Stimulated activated CD8-positive, alpha-beta memory T cell treated with anti-CD3 and anti-CD28 coated beads, Interleukin-7, amount 100 ng/mL, for 4 hours (primary cell): ENCODE results near the gene MAJIN.

ENCODE experiments used
- DNase-seq, 2 donors: peaks; one replicate each; pipeline ENCODE4 v3.0.0-alpha.2; 2020; ENCODE audit warnings: low read depth in 2 of 2

Gene MAJIN

DNA sequence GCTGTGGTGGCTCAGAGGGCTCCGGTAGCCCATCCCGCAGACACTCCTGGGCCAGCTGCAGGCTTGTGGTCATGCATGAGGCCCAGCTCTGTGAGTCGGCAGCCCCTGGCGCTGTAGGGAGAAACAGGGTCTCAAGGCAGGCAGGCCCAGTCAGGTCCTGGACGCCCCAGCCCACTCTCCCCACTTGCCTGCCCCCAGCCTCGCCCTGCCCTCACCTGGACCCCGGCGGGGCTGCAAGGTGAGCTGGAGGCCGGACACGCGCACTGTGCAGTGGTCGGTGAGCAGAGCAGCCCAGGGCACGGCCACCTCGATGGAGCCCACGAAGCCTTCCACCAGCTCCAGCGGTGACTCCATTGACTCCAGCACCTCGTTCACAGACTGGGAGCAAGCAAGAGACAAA is 57.8 kb downstream of the MAJIN start:
- DNase-seq = no peak

DNA sequence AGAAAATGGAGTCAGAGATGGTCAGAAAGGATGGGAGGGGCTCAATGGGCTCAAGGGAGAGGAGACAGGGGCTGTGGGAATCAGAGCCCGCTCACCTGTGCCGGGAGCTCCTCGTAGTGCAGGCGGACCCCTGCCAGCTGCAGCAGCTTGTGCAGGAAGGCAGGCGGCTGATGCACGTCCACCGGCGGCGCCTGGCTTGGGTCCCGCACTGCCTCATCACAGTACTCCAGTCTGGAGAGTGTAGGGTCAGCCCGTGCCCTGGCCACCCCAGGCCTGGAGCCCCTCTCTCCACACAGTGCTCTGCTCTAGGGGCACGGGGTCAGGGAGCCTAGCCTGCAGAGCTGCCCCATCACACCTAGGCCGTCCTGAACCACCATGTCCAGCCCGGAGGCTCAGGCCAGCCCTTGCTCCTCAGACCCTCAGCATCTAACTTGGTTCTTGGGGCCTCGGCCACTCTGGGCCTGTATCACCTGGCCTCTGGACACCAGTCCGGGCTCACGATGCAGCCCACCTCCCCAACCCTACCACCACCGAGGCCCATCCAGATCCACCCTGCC is 58.7 kb downstream of the MAJIN start:
- DNase-seq = no peak

DNA sequence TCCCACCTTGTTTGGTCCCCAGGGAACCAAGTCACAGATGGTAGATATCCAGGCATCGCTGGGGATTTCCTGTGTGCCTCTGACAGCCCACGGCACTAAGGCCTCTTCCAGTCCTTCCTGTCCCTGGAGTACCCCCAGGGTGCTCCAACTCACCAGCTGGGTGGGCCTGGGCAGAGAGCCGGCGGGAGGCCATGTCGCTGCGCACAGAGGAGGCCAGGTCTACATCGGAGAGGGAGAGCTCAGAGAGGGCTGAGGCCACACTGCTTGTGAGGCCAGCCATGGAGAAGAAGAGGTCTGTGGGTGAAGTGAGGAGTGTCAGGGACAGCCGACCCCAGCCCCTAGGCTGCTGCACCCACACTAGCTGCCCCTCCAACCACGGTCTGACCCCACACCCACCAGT is 60.2 kb downstream of the MAJIN start:
- no peak for DNase-seq

DNA sequence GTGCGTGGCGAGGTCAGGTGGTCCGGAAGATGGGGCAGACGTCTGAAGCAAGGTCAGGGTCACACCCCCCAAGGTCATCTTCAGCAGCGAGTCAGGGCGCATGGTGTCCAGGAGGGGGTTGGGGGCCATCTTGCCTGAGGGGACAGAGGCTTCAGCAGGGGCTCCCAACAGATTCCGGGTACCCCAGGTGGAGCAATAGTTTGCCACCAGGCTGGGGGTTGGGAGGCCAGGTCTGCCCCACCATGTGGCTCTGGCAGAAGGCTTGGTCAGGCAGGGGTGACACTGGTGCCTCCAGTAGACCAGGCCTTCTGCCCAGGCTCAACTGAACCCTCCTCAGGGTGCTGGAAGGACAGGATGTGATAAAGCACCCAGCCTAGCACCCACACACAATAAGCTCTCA is 60.8 kb downstream of the MAJIN start:
- DNase-seq = no peak

DNA sequence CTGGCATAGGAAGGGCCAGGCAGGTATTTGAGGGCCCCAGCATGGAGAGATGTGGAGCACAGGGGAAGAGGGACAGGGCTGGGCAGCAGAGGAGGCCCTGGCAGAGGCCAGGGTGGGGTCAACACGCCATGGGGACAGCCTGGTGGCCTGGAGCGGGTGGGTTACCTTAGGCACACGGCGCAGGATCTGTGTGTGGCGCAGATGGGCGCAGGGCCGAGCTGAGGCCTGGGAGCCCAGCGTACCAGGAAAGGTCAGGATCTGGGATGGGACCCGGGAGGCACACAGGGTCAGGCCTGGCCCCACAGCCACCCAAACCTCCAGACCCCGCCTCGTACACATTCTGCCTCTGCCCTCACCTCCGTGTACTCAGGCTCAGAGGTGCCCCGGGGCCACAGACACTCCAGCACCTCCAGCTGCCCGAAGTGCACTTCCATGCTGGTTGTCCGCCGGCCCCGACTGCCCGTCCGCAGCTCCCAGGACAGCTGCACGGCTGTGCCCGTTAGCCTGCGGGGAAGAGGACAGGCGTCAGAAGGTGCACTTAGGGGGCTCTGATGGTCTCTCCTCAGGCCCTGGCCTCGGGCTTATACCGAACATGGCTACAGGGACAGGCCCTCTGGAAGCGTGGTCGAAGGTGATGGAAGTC is 61.3 kb downstream of the MAJIN start:
- no peak for DNase-seq

DNA sequence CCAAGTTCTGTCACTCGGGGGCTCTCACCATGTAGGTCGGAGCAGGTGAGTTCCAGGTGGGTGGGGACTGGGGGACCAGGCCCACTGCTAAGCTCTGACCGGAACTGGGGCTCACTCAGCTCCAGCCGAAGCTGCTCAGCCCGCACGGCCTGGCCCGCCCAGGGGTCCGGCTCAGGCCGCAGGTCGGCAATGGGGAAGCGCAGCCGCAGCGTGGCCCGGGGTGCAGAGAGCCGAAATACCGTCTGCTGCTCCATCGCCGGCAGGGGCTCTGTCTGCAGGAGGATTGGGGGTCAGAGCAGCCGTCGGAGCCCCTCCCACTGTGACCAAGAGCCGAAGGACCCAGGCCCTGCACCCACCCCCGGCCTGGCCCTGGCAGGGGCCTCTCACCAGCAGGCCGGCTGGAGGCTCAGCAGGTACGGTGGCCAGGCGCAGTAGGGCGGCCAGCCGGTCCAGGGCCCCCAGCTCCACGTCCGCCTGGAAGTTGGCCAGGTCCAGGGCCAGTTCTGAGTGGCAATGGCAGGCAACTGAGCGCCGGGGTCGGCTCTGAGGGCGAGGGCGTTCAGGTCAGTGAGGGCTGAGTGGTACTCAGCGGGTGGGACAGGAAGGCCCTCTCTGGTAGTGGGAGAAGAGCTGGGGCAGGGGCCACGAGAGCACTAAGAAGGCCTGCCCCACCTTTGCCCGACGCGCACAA is 62.1 kb downstream of the MAJIN start:
- DNase-seq = no peak

DNA sequence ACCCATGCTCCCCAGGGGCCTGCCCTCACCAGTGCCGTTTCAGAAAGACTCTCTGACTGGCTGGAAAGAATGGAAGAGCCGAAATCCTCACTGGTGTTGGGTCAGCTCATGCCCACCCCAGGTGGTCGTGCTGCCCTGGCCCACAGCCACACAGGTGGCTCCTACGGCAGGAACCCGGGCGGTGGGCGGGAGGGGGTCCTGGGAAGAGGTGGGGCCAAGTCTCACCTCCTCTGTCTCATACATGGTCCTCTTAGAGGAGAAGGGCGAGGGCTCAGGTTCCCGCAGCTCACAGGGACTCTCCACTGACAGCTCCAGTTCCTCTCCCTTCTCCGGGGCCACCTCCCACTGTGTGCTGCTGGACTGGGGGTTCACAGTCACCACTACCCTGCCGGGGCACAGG is 63.1 kb downstream of the MAJIN start:
- no peak for DNase-seq

DNA sequence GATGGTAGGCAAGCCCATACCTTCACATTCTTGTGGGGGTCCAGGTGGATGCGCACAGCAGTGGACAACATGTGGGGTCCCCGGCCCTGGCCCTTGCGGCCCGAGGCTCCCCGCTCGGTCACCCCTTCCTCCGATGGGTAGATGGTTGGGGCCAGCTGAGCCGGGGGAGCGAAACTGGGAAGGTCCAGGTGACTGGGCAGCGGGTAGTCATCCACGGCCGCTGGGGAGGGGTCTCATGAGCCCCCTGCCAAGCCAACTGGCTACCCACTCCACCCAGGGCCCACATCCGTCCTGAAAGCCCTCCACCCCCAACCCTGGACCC is 65.6 kb downstream of the MAJIN start:
- DNase-seq = no peak

DNA sequence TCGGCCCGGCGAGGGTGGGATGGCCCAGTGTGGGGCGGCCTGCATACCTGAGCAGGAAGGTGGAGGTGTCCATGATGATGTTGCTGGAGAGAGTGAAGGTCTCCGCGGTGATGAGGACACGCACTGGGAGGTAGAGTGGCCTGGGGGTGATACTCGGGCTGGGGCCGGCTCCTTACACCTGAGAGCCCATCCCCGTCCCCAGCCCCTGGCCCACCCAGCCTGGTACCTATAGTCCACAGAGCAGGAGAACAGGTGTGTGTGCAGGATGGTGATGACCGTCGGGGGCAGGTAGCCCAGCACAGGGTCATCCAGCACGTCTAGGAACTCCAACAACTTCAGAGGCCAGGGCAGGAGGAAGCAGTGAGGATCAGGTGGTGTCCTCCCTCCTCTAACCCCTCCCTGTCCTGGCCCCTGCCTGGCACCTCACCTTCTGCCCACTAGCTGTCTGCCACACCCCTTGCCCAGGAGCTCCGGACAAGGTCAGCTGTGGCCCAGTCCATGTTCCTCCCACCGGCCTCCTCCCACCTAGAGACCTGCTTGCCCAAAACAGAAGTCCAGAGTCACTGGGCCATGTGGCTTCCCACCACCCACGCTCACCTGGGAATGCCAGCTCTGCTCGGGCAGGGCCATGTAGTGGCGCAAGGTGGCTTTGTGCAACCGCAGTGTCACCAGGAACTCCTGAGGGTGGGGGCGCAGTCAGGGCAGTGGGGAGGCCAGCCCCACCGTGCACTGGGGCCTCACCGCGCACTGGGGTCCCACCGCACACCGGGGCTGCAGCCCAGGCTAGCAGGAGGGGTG is 66.2 kb downstream of the MAJIN start:
- DNase-seq = no peak

DNA sequence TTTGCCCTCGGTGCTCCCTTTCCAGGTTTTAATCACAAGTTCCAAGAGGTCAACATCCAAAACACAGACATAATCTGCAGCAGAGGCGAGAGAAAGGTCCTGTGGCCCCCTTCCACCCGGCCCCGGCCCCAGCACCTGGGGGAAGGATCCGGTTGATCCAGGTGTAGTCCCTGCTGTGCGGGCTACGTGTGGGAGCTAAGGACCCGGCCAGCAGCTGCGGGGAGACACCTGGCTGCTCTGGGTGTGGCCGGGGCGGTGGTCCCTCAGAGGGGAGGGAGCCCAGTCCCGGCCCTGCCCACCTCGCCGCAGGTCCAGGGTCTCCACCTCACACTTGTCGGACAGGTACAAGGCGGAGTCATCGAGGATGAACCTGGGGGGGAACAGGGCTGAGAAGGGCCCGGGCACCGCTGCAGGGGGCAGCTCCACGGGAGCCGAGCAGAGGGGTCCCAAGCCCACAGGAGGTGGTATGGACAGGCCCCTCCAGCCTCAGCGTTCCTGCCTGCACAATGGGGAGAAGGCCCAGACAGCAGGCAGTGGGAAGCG is 68.5 kb downstream of the MAJIN start:
- no peak for DNase-seq

DNA sequence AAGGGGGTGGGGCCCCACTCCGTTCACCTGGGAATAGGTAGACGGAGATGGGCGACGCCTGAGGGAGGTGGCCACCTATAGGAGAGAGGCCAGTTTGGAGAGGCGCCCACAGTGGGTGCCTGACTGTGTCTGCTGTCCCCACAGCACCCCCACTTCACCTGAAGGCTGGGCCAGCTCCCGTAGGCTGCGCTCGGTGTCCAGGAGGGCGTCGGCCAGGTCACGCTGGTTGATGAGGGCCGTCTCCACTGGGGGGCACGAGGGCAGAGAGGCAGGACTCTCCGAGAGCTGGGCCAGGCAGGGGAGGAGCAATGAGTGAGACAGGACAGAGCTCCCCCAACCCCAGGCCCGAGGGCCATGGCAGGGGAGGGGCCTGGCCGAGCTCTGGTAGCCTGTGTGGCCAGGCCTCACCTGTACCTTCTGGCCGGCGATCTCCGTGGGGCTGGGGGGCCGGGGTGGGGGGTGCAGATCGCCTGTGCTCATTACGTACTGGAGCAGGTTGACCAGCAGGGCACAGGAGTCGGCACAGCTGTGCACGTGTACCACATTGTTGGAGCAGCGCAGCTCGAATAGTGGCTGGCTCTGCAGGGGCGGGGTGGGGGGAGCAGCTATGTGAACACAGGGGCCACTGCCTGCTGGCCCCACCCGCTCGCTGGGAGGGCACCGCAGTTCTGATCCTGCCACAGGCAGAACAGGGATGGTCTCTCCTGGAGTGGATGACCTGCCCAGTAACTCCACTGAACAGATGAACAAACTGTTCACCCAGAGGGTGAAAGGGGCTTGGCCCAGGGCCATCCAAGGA is 69.6 kb downstream of the MAJIN start:
- DNase-seq = no peak

DNA sequence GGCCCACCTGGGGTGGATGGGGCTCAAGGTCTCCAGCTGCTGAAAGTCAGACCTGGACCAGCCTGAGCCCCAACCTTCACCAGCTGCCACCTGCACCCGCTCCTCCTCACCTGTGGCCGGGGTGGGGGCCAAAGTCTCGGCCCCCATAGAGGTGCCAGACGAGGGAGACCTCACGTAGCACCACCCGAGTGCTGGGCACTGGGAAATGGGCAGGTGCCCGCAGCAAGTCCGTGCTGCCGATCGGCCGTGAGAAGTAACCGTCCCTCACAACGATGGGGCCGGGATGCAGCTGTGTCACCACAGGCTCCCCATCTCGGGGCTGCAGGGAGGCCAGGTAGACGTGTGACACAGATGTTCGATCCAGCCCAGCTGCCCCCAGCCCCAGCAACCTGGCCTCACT is 71.1 kb downstream of the MAJIN start:
- no peak for DNase-seq

DNA sequence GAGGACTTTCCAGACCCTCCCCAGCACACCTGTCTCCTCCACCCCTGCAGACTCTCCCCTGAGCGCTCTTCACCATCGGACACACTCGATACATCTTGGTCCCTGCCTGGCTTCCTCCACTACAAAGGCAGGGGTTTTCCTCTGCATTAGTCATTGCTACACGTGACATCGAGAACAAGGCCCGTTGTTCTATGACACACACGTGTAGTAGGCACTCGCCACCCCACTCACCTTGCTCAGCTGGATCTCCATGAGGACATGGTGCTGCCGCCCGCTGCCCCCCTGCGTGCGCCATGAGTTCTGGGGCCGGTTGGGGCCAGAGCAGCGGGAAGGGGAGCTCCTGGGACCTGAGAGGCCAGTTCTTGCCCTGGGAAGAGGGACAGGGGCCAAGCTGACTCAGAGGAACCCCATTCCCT is 71.6 kb downstream of the MAJIN start:
- DNase-seq = peak; percentile 49 to 61

DNA sequence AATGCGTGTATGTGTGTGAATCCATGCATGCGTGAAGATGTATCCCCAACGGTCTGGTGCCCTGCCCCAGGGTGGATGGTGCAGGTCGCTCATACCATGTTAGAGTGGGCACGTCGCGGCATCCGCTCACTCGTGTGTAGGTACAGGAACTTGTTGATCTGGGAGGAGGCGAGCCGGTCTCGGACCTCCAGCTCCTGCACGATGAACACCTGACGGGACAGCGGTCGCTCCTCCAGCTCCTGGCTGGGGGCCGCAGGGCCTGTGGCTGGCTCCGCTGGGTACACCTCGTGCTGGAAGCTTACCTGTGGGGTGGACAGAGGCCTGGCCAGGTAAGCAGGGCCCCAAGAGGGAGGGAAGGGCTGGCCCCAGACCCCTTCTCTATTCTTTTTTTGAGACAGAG is 73.4 kb downstream of the MAJIN start:
- no peak for DNase-seq

DNA sequence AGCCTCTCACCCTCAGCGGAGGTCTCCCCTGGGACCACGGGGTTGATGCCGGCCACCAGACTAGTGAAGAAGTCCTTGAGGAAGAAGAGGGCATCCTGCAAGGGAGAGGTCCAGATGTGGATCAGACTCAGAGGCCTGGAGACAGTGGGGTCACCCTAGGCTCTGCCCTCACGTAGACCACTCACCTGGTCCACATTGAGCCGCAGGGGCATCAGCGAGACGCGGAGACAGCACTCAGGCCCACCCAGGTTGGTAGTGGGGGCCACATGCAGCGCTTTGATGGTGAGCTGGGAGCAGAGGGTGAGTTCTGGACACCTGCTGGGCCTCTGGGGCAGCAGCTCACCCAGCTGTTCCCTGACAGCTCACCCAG is 73.8 kb downstream of the MAJIN start:
- DNase-seq = no peak

DNA sequence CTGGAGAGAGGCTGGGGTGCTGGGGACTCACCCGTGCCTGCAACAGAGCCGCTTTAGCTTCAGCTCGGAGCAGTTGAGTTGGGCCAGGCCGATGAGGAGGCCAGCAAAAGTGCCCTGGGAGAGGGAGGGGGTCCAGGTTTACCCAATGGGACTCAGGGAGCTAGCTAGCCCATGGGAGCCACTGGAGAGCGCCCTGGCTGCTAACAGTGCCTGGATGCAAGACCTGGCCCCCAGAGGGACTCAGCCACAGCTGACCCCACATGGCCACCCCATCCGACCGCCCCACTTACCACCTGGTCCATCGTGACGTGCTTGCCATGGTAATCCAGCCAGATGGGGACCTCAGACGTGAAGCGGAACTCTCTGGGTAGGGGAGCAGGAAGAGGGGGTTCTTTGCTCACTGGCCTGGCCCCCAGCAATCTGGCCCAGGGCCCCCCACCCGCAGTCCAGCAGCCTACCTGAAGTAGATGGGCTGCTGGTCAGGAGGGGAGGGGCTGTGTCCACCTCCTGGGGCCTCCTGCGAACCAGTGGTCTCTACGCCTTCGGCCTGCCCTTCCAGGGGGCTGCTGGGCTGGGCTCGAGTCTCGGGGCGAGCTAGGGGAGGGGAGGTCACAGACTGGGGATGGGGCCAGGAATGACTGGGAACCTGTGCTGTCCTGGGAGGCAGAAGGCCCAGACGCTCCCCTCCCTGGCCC is 74.4 kb downstream of the MAJIN start:
- DNase-seq = no peak

DNA sequence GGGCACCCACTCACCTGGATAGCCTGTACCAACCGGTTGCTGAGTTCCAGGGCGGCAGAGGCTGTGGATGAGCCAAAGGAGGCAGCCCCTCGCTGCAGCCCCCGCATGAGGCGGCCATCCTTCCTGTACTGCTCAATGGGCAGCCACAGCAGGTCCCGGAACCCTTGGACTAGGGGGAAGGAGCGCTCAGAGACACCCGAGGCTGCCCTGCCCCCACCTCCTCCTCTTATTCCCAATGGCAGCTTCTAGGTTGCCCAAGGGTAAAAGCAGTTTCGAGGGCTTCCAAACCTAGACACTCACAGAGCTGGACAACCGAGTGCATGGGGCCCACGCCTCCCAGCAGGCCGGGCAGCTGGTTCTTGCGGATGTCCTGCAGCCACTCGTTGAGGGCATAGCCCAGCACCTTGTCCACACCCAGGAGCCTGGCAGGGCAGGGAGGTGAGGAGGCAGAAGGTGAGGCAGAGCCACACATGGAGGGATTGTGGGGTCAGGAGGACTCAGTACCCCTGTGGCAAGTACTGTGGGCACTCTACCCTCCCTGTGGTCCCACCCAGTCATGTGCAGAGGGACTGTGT is 75.4 kb downstream of the MAJIN start:
- DNase-seq = no peak

DNA sequence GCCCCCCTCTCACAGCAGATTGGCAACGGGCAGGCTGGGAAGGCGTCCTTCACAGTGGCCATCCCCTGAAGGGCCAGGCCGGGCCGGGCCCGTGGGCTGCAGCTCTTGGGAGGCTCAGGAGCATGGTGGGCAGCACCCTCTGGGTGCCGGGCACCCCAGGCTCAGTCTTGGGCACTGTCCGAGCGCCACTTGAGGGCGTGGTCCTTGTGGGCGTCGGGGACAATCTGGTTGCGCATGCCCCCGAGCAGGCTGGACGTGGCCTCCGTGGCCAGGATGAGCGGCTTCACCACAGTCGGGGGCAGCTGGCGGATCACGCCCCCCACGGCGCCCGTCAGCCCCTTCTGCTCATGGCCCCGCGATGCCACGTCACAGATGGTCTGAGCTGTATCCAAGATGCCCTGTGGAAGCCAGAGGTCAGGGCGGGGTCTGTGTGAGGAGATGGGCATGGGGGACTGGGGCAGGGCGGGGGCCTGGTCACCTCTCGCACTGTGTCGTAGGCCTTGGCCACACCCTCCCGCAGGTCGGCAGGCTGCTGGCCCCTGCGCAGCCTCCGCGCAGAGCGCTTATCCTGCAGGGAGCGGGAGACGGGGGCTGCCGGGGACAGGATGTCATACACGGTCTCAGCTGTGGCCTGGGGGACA is 77.0 kb downstream of the MAJIN start:
- no peak for DNase-seq

DNA sequence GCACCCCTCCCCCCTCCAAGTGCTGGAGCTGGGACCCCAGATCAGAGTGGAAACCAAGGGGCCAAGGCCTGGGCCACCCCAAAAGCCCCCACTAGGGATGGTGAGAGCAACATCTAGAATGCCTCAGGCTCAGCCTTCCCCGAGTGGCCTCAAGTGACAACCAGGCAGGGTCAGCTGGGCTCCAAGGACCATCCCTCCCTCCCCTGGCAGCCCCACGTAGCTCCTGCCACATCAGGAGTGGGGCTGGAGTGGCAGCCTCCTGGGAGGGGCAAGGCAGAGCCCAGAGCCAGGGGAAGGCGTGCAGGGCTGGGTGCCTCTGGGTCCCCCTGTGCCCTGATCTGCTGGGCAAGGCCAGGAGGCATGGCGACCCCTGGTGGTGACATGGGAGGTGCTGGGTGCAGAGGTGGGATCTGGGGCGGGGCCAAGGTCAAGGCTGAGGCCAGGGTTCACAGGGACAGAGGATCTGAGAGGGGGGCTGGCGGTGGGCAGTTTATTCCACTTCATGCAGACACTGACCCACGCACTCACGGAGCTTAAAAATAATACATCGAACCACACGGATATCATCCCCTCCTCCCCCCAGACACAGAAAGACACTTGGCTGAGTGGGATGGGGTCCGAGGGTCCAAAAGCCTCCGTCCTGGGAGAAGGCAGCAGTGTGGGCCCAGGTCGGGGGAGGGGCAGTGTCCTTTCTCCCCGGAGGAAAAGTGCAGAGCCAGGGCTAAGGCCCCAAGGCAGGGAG is 77.7 kb downstream of the MAJIN start:
- peak; percentile 79 for DNase-seq
